SH-SY5Y (cell line): ENCODE results near the gene ST8SIA2.

Source experiments
- GATA2 ChIP-seq: IDR thresholded peaks from 2 replicates; pipeline ENCODE4 v1.6.1; 2011; ENCODE audit warnings: mild to moderate bottlenecking, low read depth, low read length
- GATA3 ChIP-seq: IDR thresholded peaks from 2 replicates; pipeline ENCODE4 v1.6.1; 2011; ENCODE audit warnings: low read depth, mild to moderate bottlenecking, low read length, moderate library complexity

The ST8SIA2 gene

GRCh38 chr15:92409006-92409405 is 15.3 kb downstream of the ST8SIA2 start:
- TF ChIP-seq GATA2 (peak; percentile 98), GATA3 (peak; percentile 90)

GRCh38 chr15:92409521-92409920 is 15.8 kb downstream of the ST8SIA2 start:
- TF ChIP-seq GATA3 (no peak), GATA2 (no peak)

GRCh38 chr15:92410537-92410936 is 16.9 kb downstream of the ST8SIA2 start:
- TF ChIP-seq GATA2 (no peak), GATA3 (no peak)

- TF ChIP-seq GATA3 (no peak), GATA2 (no peak)
Observed at GRCh38 chr15:92411256-92411655, 17.6 kb downstream of the ST8SIA2 start.

- TF ChIP-seq GATA2 (no peak), GATA3 (no peak)
Observed at GRCh38 chr15:92413510-92413909, 19.8 kb downstream of the ST8SIA2 start.

GRCh38 chr15:92415639-92416297 is 22.1 kb downstream of the ST8SIA2 start:
- TF ChIP-seq GATA3: no peak
- no peak for TF ChIP-seq GATA2

- TF ChIP-seq GATA2: no peak
- no peak for TF ChIP-seq GATA3
Observed at GRCh38 chr15:92416557-92416956, 22.9 kb downstream of the ST8SIA2 start.

- no peak for TF ChIP-seq GATA2
- TF ChIP-seq GATA3: no peak
Observed at GRCh38 chr15:92417716-92418115, 24.0 kb downstream of the ST8SIA2 start.

GRCh38 chr15:92418864-92419263 is 25.2 kb downstream of the ST8SIA2 start:
- TF ChIP-seq GATA3: no peak
- no peak for TF ChIP-seq GATA2

GRCh38 chr15:92421976-92422375 is 28.3 kb downstream of the ST8SIA2 start:
- TF ChIP-seq GATA3 (no peak), GATA2 (no peak)

- TF ChIP-seq GATA2: no peak
- TF ChIP-seq GATA3: no peak
Observed at GRCh38 chr15:92425578-92426225, 32.0 kb downstream of the ST8SIA2 start.

GRCh38 chr15:92429378-92430068 is 35.8 kb downstream of the ST8SIA2 start:
- TF ChIP-seq GATA2 (no peak), GATA3 (no peak)

- TF ChIP-seq GATA3 (peak; percentile 50; the same call in 1 of the 2 replicates), GATA2 (peak; percentile 84)
Observed at GRCh38 chr15:92430069-92430440, 36.4 kb downstream of the ST8SIA2 start.

GRCh38 chr15:92435145-92435544 is 41.5 kb downstream of the ST8SIA2 start:
- TF ChIP-seq GATA2: no peak
- TF ChIP-seq GATA3: no peak

- TF ChIP-seq GATA3: no peak
- no peak for TF ChIP-seq GATA2
Observed at GRCh38 chr15:92438471-92438870, 44.8 kb downstream of the ST8SIA2 start.
